Measurements from ENCODE around the gene UBXN1. TPM values are rescaled to one million over a fixed set of nuclear protein-coding genes. Genes with fewer than 3 reads are reported as not detected.
"Not testable (repeated sequence)": the region's sequence is repeated elsewhere in the genome, so short reads cannot be mapped to it uniquely, and the experiment has no call there.

The UBXN1 gene
- total RNA-seq, 1 donor from 2014 or later = 84.8 TPM

DNA sequence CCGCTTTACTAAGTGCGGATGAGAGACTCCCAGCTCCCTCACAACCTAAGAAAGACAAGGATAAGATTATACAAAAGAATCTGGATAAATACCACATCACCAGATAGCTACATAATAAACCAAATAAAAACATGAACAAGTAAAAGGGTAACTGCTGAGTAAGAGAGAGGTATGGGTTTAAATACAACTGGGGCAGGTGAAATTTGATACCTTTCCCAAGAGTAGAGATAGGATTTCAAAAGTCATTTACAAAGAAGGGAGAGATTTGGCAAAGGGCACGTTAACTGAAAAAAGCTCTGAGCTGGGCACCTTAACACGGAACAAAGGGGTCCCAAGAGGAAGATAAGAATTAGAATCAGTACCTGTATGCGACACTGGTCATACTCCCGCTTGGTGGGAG, 1.7 kb downstream of the UBXN1 start:
- FAIRE-seq = no peak

DNA sequence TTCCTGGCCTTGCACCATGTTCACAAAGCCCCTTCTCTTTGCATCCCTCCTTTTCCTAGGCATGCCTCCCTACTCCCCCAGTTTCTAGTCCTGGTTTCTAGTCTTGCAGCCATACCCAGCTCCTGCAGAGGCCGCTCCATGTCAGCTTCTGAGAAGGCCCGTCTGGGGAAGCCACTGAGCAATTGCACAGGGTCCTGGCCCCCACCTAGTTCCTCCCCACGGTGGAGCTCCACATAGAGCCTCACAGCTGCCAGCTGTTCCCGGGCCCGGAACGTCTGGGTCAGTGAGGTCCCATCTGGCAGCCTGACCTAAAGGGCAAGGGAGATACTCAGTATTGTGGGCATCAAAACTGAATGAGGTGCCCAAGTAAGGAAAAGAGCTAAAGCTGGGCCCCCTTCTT, 2.2 kb downstream of the UBXN1 start:
- FAIRE-seq = no peak
- DNase-seq (ENCODE audit: low spot score in 2 of 2) = no peak

More for the DNA sequence above, 1.7 kb downstream of the UBXN1 start:
- no peak for DNase-seq (ENCODE audit: low spot score in 2 of 2)

DNA sequence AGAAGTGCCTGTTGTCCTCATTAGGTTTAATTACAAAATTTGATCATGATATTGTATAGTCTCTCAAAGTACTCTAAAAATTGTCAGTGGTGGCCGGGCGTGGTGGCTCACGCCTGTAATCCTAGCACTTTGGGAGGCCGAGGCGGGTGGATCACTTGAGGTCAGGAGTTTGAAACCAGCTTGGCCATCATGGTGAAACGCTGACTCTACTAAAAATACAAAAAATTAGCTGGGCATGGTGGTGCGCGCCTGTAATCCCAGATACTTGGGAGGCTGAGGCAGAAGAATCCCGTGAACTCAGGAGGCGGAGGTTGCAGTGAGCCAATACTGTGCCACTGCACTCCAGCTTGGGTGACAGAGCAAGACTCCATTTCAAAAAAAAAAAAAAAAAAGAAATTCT, 3.5 kb downstream of the UBXN1 start:
- FAIRE-seq; DNase-seq (ENCODE audit: low spot score in 2 of 2): not testable (repeated sequence)

GRCh38 chr11:62673196-62673525, 5.7 kb downstream of the UBXN1 start:
- no peak for FAIRE-seq

DNA sequence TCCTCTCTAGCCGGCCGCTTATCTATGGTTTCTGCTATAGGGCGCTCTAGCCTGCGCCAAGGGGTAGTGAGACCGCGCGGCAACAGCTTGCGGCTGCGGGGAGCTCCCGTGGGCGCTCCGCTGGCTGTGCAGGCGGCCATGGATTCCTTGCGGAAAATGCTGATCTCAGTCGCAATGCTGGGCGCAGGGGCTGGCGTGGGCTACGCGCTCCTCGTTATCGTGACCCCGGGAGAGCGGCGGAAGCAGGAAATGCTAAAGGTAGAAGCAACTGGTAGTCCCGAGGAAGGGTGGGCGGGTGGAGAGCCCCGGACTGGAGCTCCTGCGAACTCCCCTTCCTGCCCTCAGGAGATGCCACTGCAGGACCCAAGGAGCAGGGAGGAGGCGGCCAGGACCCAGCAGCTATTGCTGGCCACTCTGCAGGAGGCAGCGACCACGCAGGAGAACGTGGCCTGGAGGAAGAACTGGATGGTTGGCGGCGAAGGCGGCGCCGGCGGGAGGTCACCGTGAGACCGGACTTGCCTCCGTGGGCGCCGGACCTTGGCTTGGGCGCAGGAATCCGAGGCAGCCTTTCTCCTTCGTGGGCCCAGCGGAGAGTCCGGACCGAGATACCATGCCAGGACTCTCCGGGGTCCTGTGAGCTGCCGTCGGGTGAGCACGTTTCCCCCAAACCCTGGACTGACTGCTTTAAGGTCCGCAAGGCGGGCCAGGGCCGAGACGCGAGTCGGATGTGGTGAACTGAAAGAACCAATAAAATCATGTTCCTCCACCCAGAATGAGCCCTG, 7.1 kb downstream of the UBXN1 start, which contains the start of the genes LBHD1 and UQCC3:
Gene LBHD1, minus strand, starts transcription at position 660 of the 782 bp plus-strand sequence. CDS start 2,236 bp downstream, outside the sequence.
Gene UQCC3, plus strand, starts transcription at position 66 of the 782 bp plus-strand sequence. Its CDS starts 73 bp downstream, at position 139.
- DNase-seq (ENCODE audit: low spot score in 2 of 2) = peak; percentile 73 to 77
- no peak for FAIRE-seq

More at GRCh38 chr11:62673196-62673525, 5.7 kb downstream of the UBXN1 start:
- DNase-seq (ENCODE audit: low spot score in 2 of 2) = no peak

DNA sequence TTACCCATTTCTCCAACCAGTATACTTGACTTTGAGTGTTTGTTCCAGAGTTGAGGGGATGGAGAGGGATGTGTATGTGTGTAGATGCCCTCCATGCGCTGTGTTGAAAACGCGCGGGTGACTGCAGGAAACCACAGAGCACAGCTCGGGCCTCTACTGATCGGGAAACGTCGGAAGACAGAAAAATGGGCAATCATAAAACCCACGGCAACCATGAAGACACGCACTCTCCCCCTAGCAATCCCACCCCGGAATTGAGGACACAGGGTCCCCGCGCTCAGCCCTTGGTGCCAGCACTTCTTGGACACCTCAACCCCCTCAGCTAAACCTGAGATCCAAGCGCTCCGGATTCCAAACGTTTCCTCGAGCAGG, 7.7 kb downstream of the UBXN1 start:
- FAIRE-seq (no peak), DNase-seq (ENCODE audit: low spot score in 2 of 2) (no peak)

DNA sequence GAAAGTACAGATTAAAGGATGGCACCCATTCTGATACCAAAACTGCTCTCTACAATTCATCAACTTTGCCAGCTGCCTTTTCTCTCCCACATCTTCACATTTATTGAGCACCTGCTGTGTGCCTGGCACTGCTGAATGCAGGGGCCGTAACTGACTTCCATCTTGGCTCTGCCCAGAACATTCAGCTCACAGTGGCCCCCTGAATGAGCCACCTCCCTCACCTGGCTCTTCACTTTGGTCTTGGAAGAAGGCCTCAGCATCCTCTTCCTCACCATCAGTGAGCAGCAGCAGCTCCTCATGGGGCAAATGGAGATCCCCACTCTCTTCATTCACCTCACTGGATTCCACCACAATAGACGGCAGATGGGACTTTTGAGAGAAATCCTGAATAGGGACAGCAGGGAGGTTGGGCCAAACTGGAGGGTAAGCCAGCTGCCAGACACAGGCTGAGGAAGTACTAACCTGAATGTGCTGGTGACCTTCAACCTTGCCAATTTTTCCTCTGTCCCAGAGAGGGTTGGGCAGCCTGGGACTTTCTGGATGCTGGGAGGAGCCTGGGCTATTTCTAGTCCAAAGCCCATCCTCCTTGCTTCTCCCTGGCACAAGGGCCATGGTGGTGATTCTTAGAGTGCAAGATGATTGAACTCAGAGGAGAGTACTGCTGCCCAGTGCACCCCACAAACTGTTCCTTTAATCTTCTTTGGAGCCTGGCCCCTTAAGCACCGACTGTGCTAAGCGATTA, 9.3 kb downstream of the UBXN1 start:
- DNase-seq (ENCODE audit: low spot score in 2 of 2) = no peak
- no peak for FAIRE-seq

- DNase-seq (ENCODE audit: low spot score in 2 of 2) (no peak), FAIRE-seq (no peak)
Observed at GRCh38 chr11:62667460-62667859, 11.4 kb downstream of the UBXN1 start.

- no peak for DNase-seq (ENCODE audit: low spot score in 2 of 2)
- FAIRE-seq = no peak
Observed at GRCh38 chr11:62666259-62666926, 12.5 kb downstream of the UBXN1 start.

GRCh38 chr11:62665599-62666258, 13.1 kb downstream of the UBXN1 start:
- peak in 1 of 2 donors; percentile 60 for DNase-seq (ENCODE audit: low spot score in 2 of 2)
- no peak for FAIRE-seq

GRCh38 chr11:62665075-62665598, 13.7 kb downstream of the UBXN1 start, which contains the start of the genes C11orf98 and CSKMT:
TSS of gene C11orf98 (minus strand) at chr11:62665210. CDS start at chr11:62665169, 41 bp downstream.
TSS of gene CSKMT (plus strand) at chr11:62665312. CDS start at chr11:62665880, 568 bp downstream.
- FAIRE-seq (no peak), DNase-seq (ENCODE audit: low spot score in 2 of 2) (peak; percentile 92 to 98)

DNA sequence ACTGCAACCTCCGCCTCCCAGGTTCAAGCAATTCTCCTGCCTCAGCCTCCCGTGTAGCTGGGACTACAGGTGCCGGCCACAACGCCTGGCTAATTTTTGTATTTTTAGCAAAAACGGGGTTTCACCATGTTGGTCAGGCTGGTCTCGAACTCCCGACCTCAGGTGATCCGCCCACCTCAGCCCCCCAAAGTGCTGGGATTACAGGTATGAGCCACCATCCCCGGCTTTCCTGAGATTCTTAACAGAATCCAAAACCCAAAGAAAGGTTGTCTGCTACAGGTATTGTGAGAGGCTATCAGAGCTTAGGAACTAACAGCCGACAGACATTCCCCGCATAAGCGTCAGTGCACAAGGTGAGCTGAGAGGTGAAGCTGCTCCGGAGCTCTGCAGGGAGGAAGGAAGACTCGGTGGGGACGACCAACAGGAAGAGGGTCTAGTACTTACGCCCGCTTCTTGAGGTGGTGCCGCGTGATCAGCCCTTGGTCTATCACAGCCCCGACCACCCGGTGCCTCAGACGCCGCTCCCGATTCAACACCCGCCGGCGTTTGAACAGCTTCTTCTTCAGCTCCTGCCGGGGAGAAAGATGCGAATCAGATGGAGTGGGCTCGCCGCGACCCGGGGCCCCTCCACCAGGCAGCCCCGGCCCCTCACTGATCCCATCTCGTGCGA, 14.3 kb downstream of the UBXN1 start:
- no peak for DNase-seq (ENCODE audit: low spot score in 2 of 2)
- no peak for FAIRE-seq

GRCh38 chr11:62656796-62657429, 22.0 kb downstream of the UBXN1 start:
- DNase-seq (ENCODE audit: low spot score in 2 of 2) = no peak
- FAIRE-seq = no peak

DNA sequence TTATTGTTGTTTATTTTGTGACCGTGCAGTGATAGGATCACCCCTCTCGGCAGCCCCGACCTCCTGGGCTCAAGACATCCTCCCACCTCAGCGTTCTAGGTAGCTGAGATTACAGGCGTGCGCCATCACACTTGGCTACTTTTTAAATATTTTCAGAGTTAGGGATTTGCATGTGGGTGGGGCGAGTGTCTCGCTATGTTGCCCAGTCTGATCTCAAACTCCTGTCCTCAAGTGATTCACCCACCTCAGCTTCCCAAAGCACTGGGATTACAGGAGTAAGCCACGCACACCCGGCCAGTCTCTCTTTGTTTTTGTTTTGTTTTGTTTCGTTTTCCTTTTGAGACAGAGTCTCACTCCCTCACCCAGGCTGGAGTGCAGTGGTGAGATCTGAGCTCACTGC, 24.6 kb downstream of the UBXN1 start:
- no peak for DNase-seq (ENCODE audit: low spot score in 2 of 2)
- no peak for FAIRE-seq

GRCh38 chr11:62652161-62653006, 26.5 kb downstream of the UBXN1 start:
- DNase-seq (ENCODE audit: low spot score in 2 of 2) = no peak
- FAIRE-seq = no peak

DNA sequence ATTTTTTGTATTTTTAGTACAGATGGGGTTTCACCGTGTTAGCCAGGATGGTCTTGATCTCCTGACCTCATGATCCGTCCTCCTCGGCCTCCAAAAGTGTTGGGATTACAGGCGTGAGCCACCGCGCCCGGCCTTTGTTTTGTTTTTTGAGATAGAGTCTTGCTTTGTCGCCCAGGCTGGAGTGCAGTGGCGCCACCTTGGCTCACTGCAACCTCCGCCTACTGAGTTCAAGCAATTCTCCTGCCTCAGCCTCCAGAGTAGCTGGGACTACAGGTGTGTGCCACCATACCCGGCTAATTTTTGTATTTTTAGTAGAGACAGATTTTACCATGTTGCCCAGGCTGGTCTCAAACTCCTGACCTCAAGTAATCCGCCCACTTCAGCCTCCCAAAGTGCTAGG, 28.6 kb downstream of the UBXN1 start:
- FAIRE-seq = not testable (repeated sequence)

GRCh38 chr11:62649486-62649885, 29.4 kb downstream of the UBXN1 start:
- DNase-seq (ENCODE audit: low spot score in 2 of 2) (no peak), FAIRE-seq (no peak)

More for the DNA sequence above, 28.6 kb downstream of the UBXN1 start:
- DNase-seq (ENCODE audit: low spot score in 2 of 2) = not testable (repeated sequence)

DNA sequence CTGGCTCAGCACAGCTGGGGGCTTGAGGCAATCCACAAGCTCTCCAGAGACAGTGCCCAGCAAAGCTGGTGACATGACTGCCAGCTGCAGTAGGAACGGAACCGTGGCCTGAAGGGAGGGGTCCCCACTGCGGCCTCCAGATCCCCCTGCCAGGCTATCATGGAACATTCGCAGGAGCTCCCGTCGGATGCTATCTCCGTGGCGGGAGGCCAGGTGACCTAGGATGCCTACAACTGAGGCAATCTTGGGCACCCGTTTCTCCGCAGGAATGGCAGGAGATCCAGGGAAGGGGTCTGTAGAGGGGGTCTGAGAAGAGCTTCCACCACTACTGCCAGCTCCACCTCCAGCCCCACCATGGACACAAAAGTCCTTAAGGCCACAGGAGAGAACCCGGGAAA, 29.9 kb downstream of the UBXN1 start:
- DNase-seq (ENCODE audit: low spot score in 2 of 2) = no peak
- FAIRE-seq = no peak
